HepG2 (cell line): ENCODE results near the gene MGMT. TPM values are rescaled to one million over a fixed set of nuclear protein-coding genes. Genes with fewer than 3 reads are reported as not detected.

Experiments
- AFF4 ChIP-seq: sonication (generic); formaldehyde crosslinking; IDR thresholded peaks from 2 replicates; pipeline ENCODE4 v1.4.0; 2020; ENCODE audit warnings: missing genetic modification reagents
- DNMT3B ChIP-seq: conservative IDR thresholded peaks from 2 replicates; pipeline ENCODE4 v1.6.1; 2016; ENCODE audit warnings: missing biosample characterization, control low read depth
- FOSL2 ChIP-seq: sonication (generic); formaldehyde crosslinking; IDR thresholded peaks from 2 replicates; pipeline ENCODE4 v1.4.0; 2020; ENCODE audit warnings: missing genetic modification reagents
- FOXA3 ChIP-seq: IDR thresholded peaks from 2 replicates; pipeline ENCODE4 v1.6.1; 2016; ENCODE audit warnings: missing genetic modification reagents, missing compliant biosample characterization
- GLMP ChIP-seq: sonication (generic); formaldehyde crosslinking; IDR thresholded peaks from 2 replicates; pipeline ENCODE4 v1.9.0; 2021; ENCODE audit warnings: missing genetic modification reagents, mild to moderate bottlenecking, borderline replicate concordance
- GTF3A ChIP-seq: sonication (generic); formaldehyde crosslinking; conservative IDR thresholded peaks from 2 replicates; pipeline ENCODE4 v1.4.0; 2020; ENCODE audit warnings: mild to moderate bottlenecking, missing genetic modification reagents
- PPARG ChIP-seq: conservative IDR thresholded peaks from 2 replicates; pipeline ENCODE4 v1.6.1; 2016; ENCODE audit warnings: missing biosample characterization, missing genetic modification reagents
- RNF219 ChIP-seq: sonication (generic); formaldehyde crosslinking; IDR thresholded peaks from 2 replicates; pipeline ENCODE4 v1.5.0; 2020; ENCODE audit warnings: mild to moderate bottlenecking, missing genetic modification reagents
- TBL1XR1 ChIP-seq: fragments of 150-350 bp; IDR thresholded peaks from 2 replicates; pipeline ENCODE4 v1.6.1; 2014; ENCODE audit warnings: borderline replicate concordance, low read length; ENCODE audit not compliant: partially characterized antibody
- ZBTB7A ChIP-seq: sonication (generic); formaldehyde crosslinking; IDR thresholded peaks from 2 replicates; pipeline ENCODE4 v1.8.0; 2022; ENCODE audit warnings: mild to moderate bottlenecking, missing genetic modification reagents
- ZNF276 ChIP-seq: sonication (generic); formaldehyde crosslinking; IDR thresholded peaks from 2 replicates; pipeline ENCODE4 v1.4.0; 2020; ENCODE audit warnings: mild to moderate bottlenecking, low read depth, missing genetic modification reagents
- ZNF33B ChIP-seq: sonication (generic); formaldehyde crosslinking; IDR thresholded peaks from 2 replicates; pipeline ENCODE4 v1.5.1; 2020; ENCODE audit warnings: mild to moderate bottlenecking, missing genetic modification reagents
- ZSCAN30 ChIP-seq: sonication (generic); formaldehyde crosslinking; IDR thresholded peaks from 2 replicates; pipeline ENCODE4 v1.5.0; 2020; ENCODE audit warnings: mild to moderate bottlenecking, missing genetic modification reagents
- polyA plus RNA-seq, 8 experiments: library from polyadenylated mRNA; depleted of rRNA in 3 of 8; stranded (reverse) in 7 of 8; unstranded in 1 of 8; fragments of >200 nt; fragmentation: Illumina TruSeq in 4 of 8; extraction: Trizol in 4 of 8; gene quantifications; 2 replicates each; pipeline versions ENCODE4 v1.2.1 to v1.2.3, GENCODE V29; 2011 to 2016; ENCODE audit warnings: low read depth in 4 of 8, missing spikeins in 1 of 8, mixed read lengths in 1 of 8; ENCODE audit not compliant: insufficient read depth in 1 of 8
- total RNA-seq, 5 experiments: library from RNA; depleted of rRNA; stranded (reverse); fragments of >200 nt; fragmentation: Illumina TruSeq; extraction: Trizol; gene quantifications; 2 replicates each; pipeline ENCODE4 v1.2.3, GENCODE V29; 2016; ENCODE audit warnings: low read depth in 1 of 5
- TF ChIP-seq, protein P1 (sequence below): sonication (generic); formaldehyde crosslinking; IDR thresholded peaks from 2 replicates; pipeline ENCODE4 v1.9.0; 2022; ENCODE audit warnings: missing genetic modification reagents, mild to moderate bottlenecking, borderline replicate concordance
- TF ChIP-seq, protein P2 (sequence below): sonication (generic); formaldehyde crosslinking; IDR thresholded peaks from 2 replicates; pipeline ENCODE4 v1.4.0; 2020; ENCODE audit warnings: mild to moderate bottlenecking, missing genetic modification reagents

MGMT gene
- total and polyA plus RNA-seq, 2 of the 13 experiments (the other 11 are each of a cell fraction or from before 2014, with no cell fraction given), result 12.0 to 19.5 TPM

GRCh38 chr10:129642427-129642826, 175.4 kb downstream of the MGMT start (continued):
- TF ChIP-seq ZNF276 (CRISPR knock-in tag) (no peak), ZBTB7A (CRISPR knock-in tag) (no peak), GLMP (no peak), FOSL2 (CRISPR knock-in tag) (peak; percentile 95), GTF3A (no peak), FOXA3 (CRISPR knock-in tag) (peak; percentile 84), RNF219 (no peak), ZSCAN30 (CRISPR knock-in tag) (no peak), AFF4 (CRISPR knock-in tag) (no peak), ZNF33B (CRISPR knock-in tag) (no peak), PPARG (CRISPR knock-in tag) (no peak), DNMT3B (CRISPR knock-in tag) (no peak), TBL1XR1 (peak; percentile 84)
- TF ChIP-seq, protein P1, sequence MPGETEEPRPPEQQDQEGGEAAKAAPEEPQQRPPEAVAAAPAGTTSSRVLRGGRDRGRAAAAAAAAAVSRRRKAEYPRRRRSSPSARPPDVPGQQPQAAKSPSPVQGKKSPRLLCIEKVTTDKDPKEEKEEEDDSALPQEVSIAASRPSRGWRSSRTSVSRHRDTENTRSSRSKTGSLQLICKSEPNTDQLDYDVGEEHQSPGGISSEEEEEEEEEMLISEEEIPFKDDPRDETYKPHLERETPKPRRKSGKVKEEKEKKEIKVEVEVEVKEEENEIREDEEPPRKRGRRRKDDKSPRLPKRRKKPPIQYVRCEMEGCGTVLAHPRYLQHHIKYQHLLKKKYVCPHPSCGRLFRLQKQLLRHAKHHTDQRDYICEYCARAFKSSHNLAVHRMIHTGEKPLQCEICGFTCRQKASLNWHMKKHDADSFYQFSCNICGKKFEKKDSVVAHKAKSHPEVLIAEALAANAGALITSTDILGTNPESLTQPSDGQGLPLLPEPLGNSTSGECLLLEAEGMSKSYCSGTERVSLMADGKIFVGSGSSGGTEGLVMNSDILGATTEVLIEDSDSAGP, result no peak
- TF ChIP-seq, protein P2, sequence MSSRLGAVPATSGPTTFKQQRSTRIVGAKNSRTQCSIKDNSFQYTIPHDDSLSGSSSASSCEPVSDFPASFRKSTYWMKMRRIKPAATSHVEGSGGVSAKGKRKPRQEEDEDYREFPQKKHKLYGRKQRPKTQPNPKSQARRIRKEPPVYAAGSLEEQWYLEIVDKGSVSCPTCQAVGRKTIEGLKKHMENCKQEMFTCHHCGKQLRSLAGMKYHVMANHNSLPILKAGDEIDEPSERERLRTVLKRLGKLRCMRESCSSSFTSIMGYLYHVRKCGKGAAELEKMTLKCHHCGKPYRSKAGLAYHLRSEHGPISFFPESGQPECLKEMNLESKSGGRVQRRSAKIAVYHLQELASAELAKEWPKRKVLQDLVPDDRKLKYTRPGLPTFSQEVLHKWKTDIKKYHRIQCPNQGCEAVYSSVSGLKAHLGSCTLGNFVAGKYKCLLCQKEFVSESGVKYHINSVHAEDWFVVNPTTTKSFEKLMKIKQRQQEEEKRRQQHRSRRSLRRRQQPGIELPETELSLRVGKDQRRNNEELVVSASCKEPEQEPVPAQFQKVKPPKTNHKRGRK, result no peak
